ENCODE results near the gene SERGEF. TPM values are rescaled to one million over a fixed set of nuclear protein-coding genes. Genes with fewer than 3 reads are reported as not detected.

SERGEF gene
- total RNA-seq, 4 donors from 2014 or later, result 18.9 to 23.9 (median 20.6) TPM

DNA sequence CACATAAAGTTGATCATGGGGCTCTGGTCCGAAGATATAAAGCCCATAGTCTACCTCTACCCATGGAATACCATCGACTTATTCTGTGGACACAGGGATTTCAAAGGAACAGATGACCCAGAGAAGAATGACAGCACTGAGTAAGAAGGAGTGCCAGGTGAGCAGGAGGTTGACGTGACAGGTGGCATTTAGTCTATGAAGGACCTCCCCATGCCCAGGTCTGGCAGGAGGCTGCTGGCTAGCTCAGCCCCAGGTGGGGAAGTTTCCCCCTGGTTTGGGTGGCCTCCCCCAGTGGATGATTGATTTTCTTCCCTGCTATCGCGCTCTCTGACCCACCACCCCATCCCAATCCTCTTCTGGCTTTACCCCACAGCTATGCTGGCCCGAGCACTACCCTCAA lies 239.2 kb downstream of the SERGEF start:
- ATAC-seq (ENCODE audit: low FRiP score) (no peak), DNase-seq (ENCODE audit: low spot score) (no peak)
- no peak for TF ChIP-seq CTCF (IDR thresholded peaks at IDR 0.05)

GRCh38 chr11:17772704-17773600 lies 239.9 kb downstream of the SERGEF start:
- no peak for ATAC-seq (ENCODE audit: low FRiP score)
- DNase-seq (ENCODE audit: low spot score), result no peak
- no peak for TF ChIP-seq CTCF (IDR thresholded peaks at IDR 0.05)

DNA sequence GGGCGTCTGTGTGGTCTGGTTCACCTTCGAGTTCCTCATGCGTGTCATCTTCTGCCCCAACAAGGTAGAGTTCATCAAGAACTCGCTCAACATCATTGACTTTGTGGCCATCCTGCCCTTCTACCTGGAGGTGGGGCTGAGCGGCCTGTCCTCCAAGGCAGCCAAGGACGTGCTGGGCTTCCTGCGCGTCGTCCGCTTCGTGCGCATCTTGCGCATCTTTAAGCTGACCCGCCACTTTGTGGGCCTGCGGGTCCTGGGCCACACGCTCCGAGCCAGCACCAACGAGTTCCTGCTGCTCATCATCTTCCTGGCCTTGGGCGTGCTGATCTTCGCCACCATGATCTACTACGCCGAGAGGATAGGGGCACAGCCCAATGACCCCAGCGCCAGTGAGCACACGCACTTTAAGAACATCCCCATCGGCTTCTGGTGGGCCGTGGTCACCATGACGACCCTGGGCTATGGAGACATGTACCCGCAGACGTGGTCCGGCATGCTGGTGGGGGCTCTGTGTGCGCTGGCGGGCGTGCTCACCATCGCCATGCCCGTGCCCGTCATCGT lies 240.9 kb downstream of the SERGEF start:
- ATAC-seq (ENCODE audit: low FRiP score), result no peak
- no peak for TF ChIP-seq CTCF (IDR thresholded peaks at IDR 0.05)
- no peak for DNase-seq (ENCODE audit: low spot score)

GRCh38 chr11:17771415-17771814 lies 241.4 kb downstream of the SERGEF start:
- no peak for DNase-seq (ENCODE audit: low spot score)
- TF ChIP-seq CTCF (IDR thresholded peaks at IDR 0.05), result no peak
- no peak for ATAC-seq (ENCODE audit: low FRiP score)

DNA sequence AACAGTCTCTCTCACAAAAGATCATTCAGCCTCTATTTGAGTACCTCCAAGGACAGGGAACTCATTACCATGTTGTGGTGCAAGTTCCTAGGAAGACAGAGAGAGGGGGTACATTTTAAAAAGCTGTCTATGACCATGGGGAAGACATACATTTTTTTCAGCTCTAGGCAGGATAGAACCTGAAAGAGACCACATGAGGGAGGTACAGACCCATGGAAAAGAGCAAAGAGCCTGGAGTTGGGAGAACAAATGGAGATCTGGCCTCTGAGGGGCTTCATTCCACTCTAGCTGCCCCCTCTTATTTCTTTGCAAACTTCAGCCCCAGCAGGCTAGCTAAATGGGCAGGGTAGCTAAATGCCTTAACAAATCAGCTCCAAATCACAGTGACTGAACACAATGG lies 241.9 kb downstream of the SERGEF start:
- ATAC-seq (ENCODE audit: low FRiP score) (no peak), DNase-seq (ENCODE audit: low spot score) (no peak)
- no peak for TF ChIP-seq CTCF (IDR thresholded peaks at IDR 0.05)

GRCh38 chr11:17770048-17770652 lies 242.7 kb downstream of the SERGEF start:
- no peak for TF ChIP-seq CTCF (IDR thresholded peaks at IDR 0.05)
- no peak for DNase-seq (ENCODE audit: low spot score)
- ATAC-seq (ENCODE audit: low FRiP score), result no peak

Measured in omental fat pad (tissue), 4 donors.